Epithelial cell of proximal tubule (primary cell): ENCODE data around the gene MAPK8. TPM values are rescaled to one million over a fixed set of nuclear protein-coding genes. Genes with fewer than 3 reads are reported as not detected.

Experiments
- DNase-seq: peaks from one replicate; pipeline ENCODE4 v3.0.0-alpha.2; 2011; ENCODE audit warnings: low read depth
- H3K4me3 ChIP-seq: 2 replicates; pipeline ENCODE4 v1.5.1; 2011; ENCODE audit warnings: low read depth, mild to moderate bottlenecking, low read length
- total RNA-seq: library from RNA; depleted of rRNA; stranded (reverse); fragments of >200 nt; gene quantifications from 2 replicates; pipeline ENCODE4 v1.2.3, GENCODE V29; 2015
- TF ChIP-seq, protein P1 (sequence below): conservative IDR thresholded peaks from 2 replicates; pipeline ENCODE4 v1.5.1; 2012; ENCODE audit warnings: low read depth, mild to moderate bottlenecking, low read length

MAPK8 gene
- total RNA-seq, 1 donor from 2014 or later = 59.4 TPM

GRCh38 chr10:48314107-48314506 lies 7.6 kb downstream of the MAPK8 start:
- H3K4me3 ChIP-seq = no peak overlapping the region
- TF ChIP-seq, protein P1, sequence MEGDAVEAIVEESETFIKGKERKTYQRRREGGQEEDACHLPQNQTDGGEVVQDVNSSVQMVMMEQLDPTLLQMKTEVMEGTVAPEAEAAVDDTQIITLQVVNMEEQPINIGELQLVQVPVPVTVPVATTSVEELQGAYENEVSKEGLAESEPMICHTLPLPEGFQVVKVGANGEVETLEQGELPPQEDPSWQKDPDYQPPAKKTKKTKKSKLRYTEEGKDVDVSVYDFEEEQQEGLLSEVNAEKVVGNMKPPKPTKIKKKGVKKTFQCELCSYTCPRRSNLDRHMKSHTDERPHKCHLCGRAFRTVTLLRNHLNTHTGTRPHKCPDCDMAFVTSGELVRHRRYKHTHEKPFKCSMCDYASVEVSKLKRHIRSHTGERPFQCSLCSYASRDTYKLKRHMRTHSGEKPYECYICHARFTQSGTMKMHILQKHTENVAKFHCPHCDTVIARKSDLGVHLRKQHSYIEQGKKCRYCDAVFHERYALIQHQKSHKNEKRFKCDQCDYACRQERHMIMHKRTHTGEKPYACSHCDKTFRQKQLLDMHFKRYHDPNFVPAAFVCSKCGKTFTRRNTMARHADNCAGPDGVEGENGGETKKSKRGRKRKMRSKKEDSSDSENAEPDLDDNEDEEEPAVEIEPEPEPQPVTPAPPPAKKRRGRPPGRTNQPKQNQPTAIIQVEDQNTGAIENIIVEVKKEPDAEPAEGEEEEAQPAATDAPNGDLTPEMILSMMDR = no peak
- DNase-seq = no peak

GRCh38 chr10:48316236-48316635 lies 9.8 kb downstream of the MAPK8 start:
- H3K4me3 ChIP-seq = no peak overlapping the region
- no peak for DNase-seq
- TF ChIP-seq, protein P1 = no peak

- H3K4me3 ChIP-seq = no peak overlapping the region
- DNase-seq = no peak
- TF ChIP-seq, protein P1 = no peak
Measured at GRCh38 chr10:48317321-48317990, 11.0 kb downstream of the MAPK8 start.

DNA sequence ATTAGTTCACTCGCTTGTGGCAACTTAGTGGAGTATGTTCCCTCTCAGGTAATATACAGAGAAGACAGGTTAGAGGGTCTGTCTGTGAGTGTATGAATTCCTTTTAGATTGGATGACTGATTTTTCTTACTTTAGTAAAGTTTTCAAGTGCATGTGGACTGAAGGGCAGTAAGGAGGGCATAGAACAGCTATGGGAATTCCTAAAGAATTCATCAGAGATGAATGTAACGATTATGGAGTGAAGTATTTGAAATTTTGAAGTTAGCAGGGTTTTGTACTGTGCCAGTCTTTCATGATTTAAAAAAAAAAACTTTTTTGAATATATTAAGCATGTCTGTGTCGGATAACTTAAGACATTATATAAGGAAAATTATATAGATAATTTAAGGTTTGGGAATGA lies 15.5 kb downstream of the MAPK8 start:
- no peak overlapping the region for H3K4me3 ChIP-seq
- DNase-seq = no peak
- TF ChIP-seq, protein P1 = no peak

GRCh38 chr10:48324580-48324979 lies 18.1 kb downstream of the MAPK8 start:
- TF ChIP-seq, protein P1 = no peak
- no peak for DNase-seq
- H3K4me3 ChIP-seq = no peak overlapping the region

DNA sequence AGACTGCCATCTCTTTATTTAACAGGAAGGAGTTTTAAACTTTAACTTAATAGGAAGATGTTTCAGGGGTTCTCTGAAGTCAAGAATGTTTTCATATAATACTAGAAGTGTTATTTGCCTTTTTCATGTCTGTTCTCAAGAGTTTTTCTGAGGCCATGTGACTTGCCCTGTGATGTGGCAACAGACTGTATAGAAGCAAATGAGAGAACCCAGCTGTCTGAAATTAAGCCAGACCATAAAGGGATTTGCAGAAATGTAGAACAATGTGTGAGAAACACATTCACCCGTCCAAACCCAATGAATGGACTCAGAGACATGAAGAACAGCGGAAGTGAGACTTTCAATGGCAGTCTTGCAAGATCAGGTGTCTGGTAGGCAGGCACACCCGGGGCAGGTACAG lies 23.8 kb downstream of the MAPK8 start:
- H3K4me3 ChIP-seq = no peak overlapping the region
- no peak for DNase-seq
- TF ChIP-seq, protein P1 = no peak

DNA sequence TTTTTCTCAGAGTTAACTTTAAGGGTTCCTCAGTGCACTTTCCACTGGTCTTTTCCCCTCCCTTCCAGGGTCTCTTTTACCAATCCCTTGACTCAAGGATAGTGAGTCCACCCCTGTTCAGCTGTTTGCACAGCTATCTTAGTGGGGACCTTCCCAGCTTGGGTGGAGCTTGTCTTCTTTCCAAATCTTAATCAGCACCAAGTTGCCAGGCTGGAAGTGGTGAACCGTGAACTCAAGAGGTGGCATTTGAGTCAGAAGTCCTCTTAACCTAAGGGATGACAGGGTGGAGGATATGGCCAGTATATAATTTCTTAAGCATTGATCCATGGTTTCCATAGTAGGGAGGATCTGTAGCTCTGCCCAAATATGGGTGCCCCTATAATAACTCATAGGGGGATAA lies 25.0 kb downstream of the MAPK8 start:
- DNase-seq = no peak
- no peak overlapping the region for H3K4me3 ChIP-seq
- TF ChIP-seq, protein P1 = no peak
